ENCODE data around the gene CLDN5. TPM values are rescaled to one million over a fixed set of nuclear protein-coding genes. Genes with fewer than 3 reads are reported as not detected.

Gene CLDN5, protein sequence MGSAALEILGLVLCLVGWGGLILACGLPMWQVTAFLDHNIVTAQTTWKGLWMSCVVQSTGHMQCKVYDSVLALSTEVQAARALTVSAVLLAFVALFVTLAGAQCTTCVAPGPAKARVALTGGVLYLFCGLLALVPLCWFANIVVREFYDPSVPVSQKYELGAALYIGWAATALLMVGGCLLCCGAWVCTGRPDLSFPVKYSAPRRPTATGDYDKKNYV
- total RNA-seq (2014; rRNA removed; shearing (Covaris generic)): 1.4 and 3.2 TPM in 2 replicates
- polyA plus RNA-seq (2016; fragmentation: Nextera tagmentation; extraction: Ambion mirVana): 2.0 and 3.9 TPM in 2 replicates
- long read RNA-seq, partial matches to known transcripts: 0 of 2 reads
- long read RNA-seq, other reads (novel, unspliced or antisense): 0 of 2 reads

- H3K4me2 ChIP-seq: peak within 1 kb of the TSS; percentile 93
These were observed at the start of gene CLDN5 for GRCh38 chr22:19524170-19525115. CLDN5 (minus strand) TSS chr22:19524410; CDS start chr22:19524255, 155 bp downstream.

DNA sequence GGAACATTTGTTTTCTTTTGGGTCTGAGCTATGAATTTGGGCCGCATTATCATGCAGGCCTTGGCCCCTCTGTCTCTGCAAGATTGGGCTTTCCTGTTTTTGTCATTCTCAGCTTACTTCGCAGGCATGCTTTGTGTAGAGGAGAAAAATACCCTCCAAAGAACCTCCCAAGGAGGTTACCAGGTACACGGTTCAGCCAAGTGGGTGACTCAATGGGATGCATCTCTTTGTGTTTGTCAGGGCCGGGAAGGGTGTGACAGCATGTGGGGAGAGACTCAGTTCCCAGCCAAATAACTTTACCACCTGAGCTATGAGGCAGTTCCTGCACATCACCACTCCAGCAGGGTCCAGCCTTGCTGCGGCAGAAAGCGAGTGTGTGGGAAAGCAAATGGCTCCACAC lies 47.8 kb upstream of the CLDN5 start:
- peaks cover 3% of the 10 kb centered on the region for H3K27me3 Mint-ChIP-seq (ENCODE audit: insufficient read depth, low read depth, poor library complexity)
- TF ChIP-seq ZNF331 (CRISPR knock-in tag; IDR thresholded peaks at IDR 0.05; ENCODE audit: low read depth) (no peak), NANOG (IDR thresholded peaks at IDR 0.05; ENCODE audit: borderline replicate concordance) (no peak), CREB1 (CRISPR knock-in tag; IDR thresholded peaks at IDR 0.05; ENCODE audit: low read depth) (no peak), JUNB (IDR thresholded peaks at IDR 0.05; ENCODE audit: unreplicated experiment) (no peak), STAT1 (IDR thresholded peaks at IDR 0.05; ENCODE audit: unreplicated experiment) (no peak), EZH2 (IDR thresholded peaks at IDR 0.05; ENCODE audit: low read depth, unreplicated experiment) (no peak)
- TF ChIP-seq, protein P1, sequence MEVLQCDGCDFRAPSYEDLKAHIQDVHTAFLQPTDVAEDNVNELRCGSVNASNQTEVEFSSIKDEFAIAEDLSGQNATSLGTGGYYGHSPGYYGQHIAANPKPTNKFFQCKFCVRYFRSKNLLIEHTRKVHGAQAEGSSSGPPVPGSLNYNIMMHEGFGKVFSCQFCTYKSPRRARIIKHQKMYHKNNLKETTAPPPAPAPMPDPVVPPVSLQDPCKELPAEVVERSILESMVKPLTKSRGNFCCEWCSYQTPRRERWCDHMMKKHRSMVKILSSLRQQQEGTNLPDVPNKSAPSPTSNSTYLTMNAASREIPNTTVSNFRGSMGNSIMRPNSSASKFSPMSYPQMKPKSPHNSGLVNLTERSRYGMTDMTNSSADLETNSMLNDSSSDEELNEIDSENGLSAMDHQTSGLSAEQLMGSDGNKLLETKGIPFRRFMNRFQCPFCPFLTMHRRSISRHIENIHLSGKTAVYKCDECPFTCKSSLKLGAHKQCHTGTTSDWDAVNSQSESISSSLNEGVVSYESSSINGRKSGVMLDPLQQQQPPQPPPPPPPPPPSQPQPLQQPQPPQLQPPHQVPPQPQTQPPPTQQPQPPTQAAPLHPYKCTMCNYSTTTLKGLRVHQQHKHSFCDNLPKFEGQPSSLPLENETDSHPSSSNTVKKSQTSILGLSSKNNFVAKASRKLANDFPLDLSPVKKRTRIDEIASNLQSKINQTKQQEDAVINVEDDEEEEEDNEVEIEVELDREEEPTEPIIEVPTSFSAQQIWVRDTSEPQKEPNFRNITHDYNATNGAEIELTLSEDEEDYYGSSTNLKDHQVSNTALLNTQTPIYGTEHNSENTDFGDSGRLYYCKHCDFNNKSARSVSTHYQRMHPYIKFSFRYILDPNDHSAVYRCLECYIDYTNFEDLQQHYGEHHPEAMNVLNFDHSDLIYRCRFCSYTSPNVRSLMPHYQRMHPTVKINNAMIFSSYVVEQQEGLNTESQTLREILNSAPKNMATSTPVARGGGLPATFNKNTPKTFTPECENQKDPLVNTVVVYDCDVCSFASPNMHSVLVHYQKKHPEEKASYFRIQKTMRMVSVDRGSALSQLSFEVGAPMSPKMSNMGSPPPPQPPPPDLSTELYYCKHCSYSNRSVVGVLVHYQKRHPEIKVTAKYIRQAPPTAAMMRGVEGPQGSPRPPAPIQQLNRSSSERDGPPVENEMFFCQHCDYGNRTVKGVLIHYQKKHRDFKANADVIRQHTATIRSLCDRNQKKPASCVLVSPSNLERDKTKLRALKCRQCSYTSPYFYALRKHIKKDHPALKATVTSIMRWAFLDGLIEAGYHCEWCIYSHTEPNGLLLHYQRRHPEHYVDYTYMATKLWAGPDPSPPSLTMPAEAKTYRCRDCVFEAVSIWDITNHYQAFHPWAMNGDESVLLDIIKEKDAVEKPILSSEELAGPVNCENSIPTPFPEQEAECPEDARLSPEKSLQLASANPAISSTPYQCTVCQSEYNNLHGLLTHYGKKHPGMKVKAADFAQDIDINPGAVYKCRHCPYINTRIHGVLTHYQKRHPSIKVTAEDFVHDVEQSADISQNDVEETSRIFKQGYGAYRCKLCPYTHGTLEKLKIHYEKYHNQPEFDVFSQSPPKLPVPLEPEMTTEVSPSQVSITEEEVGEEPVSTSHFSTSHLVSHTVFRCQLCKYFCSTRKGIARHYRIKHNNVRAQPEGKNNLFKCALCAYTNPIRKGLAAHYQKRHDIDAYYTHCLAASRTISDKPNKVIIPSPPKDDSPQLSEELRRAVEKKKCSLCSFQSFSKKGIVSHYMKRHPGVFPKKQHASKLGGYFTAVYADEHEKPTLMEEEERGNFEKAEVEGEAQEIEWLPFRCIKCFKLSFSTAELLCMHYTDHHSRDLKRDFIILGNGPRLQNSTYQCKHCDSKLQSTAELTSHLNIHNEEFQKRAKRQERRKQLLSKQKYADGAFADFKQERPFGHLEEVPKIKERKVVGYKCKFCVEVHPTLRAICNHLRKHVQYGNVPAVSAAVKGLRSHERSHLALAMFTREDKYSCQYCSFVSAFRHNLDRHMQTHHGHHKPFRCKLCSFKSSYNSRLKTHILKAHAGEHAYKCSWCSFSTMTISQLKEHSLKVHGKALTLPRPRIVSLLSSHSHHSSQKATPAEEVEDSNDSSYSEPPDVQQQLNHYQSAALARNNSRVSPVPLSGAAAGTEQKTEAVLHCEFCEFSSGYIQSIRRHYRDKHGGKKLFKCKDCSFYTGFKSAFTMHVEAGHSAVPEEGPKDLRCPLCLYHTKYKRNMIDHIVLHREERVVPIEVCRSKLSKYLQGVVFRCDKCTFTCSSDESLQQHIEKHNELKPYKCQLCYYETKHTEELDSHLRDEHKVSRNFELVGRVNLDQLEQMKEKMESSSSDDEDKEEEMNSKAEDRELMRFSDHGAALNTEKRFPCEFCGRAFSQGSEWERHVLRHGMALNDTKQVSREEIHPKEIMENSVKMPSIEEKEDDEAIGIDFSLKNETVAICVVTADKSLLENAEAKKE (CRISPR knock-in tag; IDR thresholded peaks at IDR 0.05): no peak
- TF ChIP-seq, protein P2, sequence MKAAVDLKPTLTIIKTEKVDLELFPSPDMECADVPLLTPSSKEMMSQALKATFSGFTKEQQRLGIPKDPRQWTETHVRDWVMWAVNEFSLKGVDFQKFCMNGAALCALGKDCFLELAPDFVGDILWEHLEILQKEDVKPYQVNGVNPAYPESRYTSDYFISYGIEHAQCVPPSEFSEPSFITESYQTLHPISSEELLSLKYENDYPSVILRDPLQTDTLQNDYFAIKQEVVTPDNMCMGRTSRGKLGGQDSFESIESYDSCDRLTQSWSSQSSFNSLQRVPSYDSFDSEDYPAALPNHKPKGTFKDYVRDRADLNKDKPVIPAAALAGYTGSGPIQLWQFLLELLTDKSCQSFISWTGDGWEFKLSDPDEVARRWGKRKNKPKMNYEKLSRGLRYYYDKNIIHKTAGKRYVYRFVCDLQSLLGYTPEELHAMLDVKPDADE (IDR thresholded peaks at IDR 0.05): no peak

More at GRCh38 chr22:19524170-19525115, at the start of gene CLDN5:
- H3K4me1 Mint-ChIP-seq: peaks cover 9% of the 10 kb centered on the region
- Histone ChIP-seq H3K4me3 (peak within 1 kb of the TSS; percentile 64), H3K4me1 (ENCODE audit: insufficient read depth) (peaks cover 8% of the 10 kb centered on the region; the same call in 1 of the 2 replicates), H3F3A (replicated peaks; ENCODE audit: low read depth) (peaks cover 11% of the 10 kb centered on the region; the same call in 1 of the 2 replicates), H4K20me1 (replicated peaks; ENCODE audit: insufficient read depth) (no peaks in the 10 kb centered on the region), H3K9me2 (ENCODE audit: insufficient read depth) (no peaks in the 10 kb centered on the region), H3K79me2 (replicated peaks; ENCODE audit: insufficient read depth) (no peaks in the 10 kb centered on the region), H3K27me3 (ENCODE audit: insufficient read depth) (peaks cover 42% of the 10 kb centered on the region), H2AFZ (peak within 1 kb of the TSS; percentile 95), H3K36me3 (ENCODE audit: insufficient read depth) (no peaks in the 10 kb centered on the region), H3K27ac (ENCODE audit: low read depth) (no peak within 1 kb of the TSS)
- peak; percentile 82 for DNase-seq (ENCODE audit: low spot score)
- H3K27me3 Mint-ChIP-seq (ENCODE audit: insufficient read depth, low read depth, poor library complexity): peaks cover 35% of the 10 kb centered on the region
- TF ChIP-seq POLR2AphosphoS5 (IDR thresholded peaks at IDR 0.05; ENCODE audit: low read depth) (no peak; the same call in 1 of the 2 replicates), EZH2 (IDR thresholded peaks at IDR 0.05; ENCODE audit: low read depth, unreplicated experiment) (peak; percentile 6)
- H3K4me3 Mint-ChIP-seq: peak within 1 kb of the TSS; percentile 78
- 0 out of 3 replicates have a peak, but pooled peaks cover 3% of the 10 kb centered on the region for H3K36me3 Mint-ChIP-seq (ENCODE audit: low read depth)
- no peak within 1 kb of the TSS for H3K27ac Mint-ChIP-seq
- H3K9me3 Mint-ChIP-seq: no peaks in the 10 kb centered on the region
- ATAC-seq: peak; percentile 70

More for the DNA sequence above, 47.8 kb upstream of the CLDN5 start:
- H3K9me3 Mint-ChIP-seq: no peaks in the 10 kb centered on the region
- no peak for ATAC-seq
- Histone ChIP-seq H4K20me1 (replicated peaks; ENCODE audit: insufficient read depth) (no peaks in the 10 kb centered on the region), H3K27me3 (ENCODE audit: insufficient read depth) (no peaks in the 10 kb centered on the region), H3K9me2 (ENCODE audit: insufficient read depth) (no peaks in the 10 kb centered on the region), H3K4me3 (no peak overlapping the region), H3K4me1 (ENCODE audit: insufficient read depth) (no peaks in the 10 kb centered on the region), H3K4me2 (no peak overlapping the region), H2AFZ (peak overlapping the region; percentile 16; the same call in 1 of the 2 replicates), H3K79me2 (replicated peaks; ENCODE audit: insufficient read depth) (no peaks in the 10 kb centered on the region), H3K36me3 (ENCODE audit: insufficient read depth) (no peaks in the 10 kb centered on the region), H3K27ac (ENCODE audit: low read depth) (no peak overlapping the region), H3F3A (replicated peaks; ENCODE audit: low read depth) (no peaks in the 10 kb centered on the region)
- no peaks in the 10 kb centered on the region for H3K36me3 Mint-ChIP-seq (ENCODE audit: low read depth)
- H3K4me3 Mint-ChIP-seq: no peak overlapping the region
- DNase-seq (ENCODE audit: low spot score): no peak
- peaks cover 10% of the 10 kb centered on the region; the same call in 2 of the 3 replicates for H3K4me1 Mint-ChIP-seq
- H3K27ac Mint-ChIP-seq: no peak overlapping the region
